K562 (cell line): ENCODE data around the gene KIF15. TPM values are rescaled to one million over a fixed set of nuclear protein-coding genes. Genes with fewer than 3 reads are reported as not detected.

Source experiments
- ATAC-seq: fragments of 200-7000 bp; cut with Tn5 transposase; 3 replicates; pipeline ENCODE4 v1.9.1; 2020; ENCODE audit warnings: moderate library complexity
- BruUV-seq: library from RNA; stranded (reverse); fragments of 400-500 nt; replicated peaks from 2 replicates; lab custom pipeline; 2021; lab: Mats Ljungman, UMichigan
- CTCF ChIA-PET: fragments of 300-600 bp; formaldehyde crosslinking; extraction: SDS; loops from one replicate; lab custom pipeline; 2021; ENCODE audit warnings: low intra/inter-chr PET ratio; lab: Yijun Ruan, JAX
- POLR2A ChIA-PET: fragments of 300-600, 350-650 bp; sonication (Branson Sonifier 250); formaldehyde crosslinking; extraction: SDS; loops from one replicate; lab custom pipeline; 2021; ENCODE audit warnings: antibody characterized with exemption, inconsistent platforms; lab: Yijun Ruan, JAX
- DNase-seq, 4 experiments: peaks; one replicate each; pipeline versions ENCODE4 v3.0.0 to v3.0.0-alpha.2; 2011 to 2018; ENCODE audit warnings: low spot score in 3 of 4, mixed read lengths in 3 of 4; ENCODE audit errors: extremely low read depth in 1 of 4
- FAIRE-seq: peaks from 2 replicates; lab custom pipeline; 2011; peaks lifted over from hg19 to GRCh38; lab: Jason Lieb, UNC
- H2AFZ ChIP-seq: 2 replicates; pipeline ENCODE4 v1.6.0; 2011; ENCODE audit warnings: low read depth, low read length, control low read depth, inconsistent platforms
- H3K27ac ChIP-seq: fragments of 200-600 bp; 3 replicates; pipeline ENCODE4 v1.8.0; 2011; ENCODE audit warnings: low read depth, mild to moderate bottlenecking, control low read depth, inconsistent platforms, low read length, moderate library complexity, mixed read lengths; ENCODE audit errors: extremely low read depth
- H3K27me3 ChIP-seq, 2 experiments: fragments of 300-600 bp in 1 of 2; 2 replicates in 1 of 2; 3 replicates in 1 of 2; pipeline versions ENCODE4 v1.6.0 to v1.8.0; 2011; ENCODE audit warnings: inconsistent platforms in 2 of 2, low read length in 2 of 2, mild to moderate bottlenecking in 1 of 2, mixed read lengths in 1 of 2, moderate library complexity in 1 of 2; ENCODE audit not compliant: control insufficient read depth in 2 of 2, insufficient read depth in 2 of 2
- H3K36me3 ChIP-seq: fragments of 300-600 bp; 3 replicates; pipeline ENCODE4 v1.8.0; 2011; ENCODE audit warnings: mild to moderate bottlenecking, low read length, inconsistent platforms; ENCODE audit not compliant: control insufficient read depth, insufficient read depth
- H3K4me1 ChIP-seq, 2 experiments: fragments of 200-600 bp in 1 of 2; replicated peaks in 1 of 2; 2 replicates in 1 of 2; 3 replicates in 1 of 2; pipeline versions ENCODE4 v1.5.1 to v1.8.0; 2011; ENCODE audit warnings: inconsistent platforms in 2 of 2, low read length in 2 of 2, mild to moderate bottlenecking in 1 of 2, mixed read lengths in 1 of 2, moderate library complexity in 1 of 2; ENCODE audit not compliant: control insufficient read depth in 2 of 2, insufficient read depth in 2 of 2
- H3K4me2 ChIP-seq: 2 replicates; pipeline ENCODE4 v1.6.1; 2011; ENCODE audit warnings: low read length, control low read depth, inconsistent platforms, mixed read lengths; ENCODE audit not compliant: insufficient read depth
- H3K4me3 ChIP-seq: fragments of 200-600 bp; sonication (generic), shearing (Covaris generic); 2 replicates; pipeline ENCODE4 v1.5.1; 2016; ENCODE audit warnings: control low read depth, inconsistent platforms
- H3K79me2 ChIP-seq: fragments of 200-600 bp; 3 replicates; pipeline ENCODE4 v1.8.0; 2011; ENCODE audit warnings: low read length, inconsistent platforms; ENCODE audit not compliant: control insufficient read depth, insufficient read depth
- H3K9ac ChIP-seq, 2 experiments: 2 replicates each; pipeline versions ENCODE4 v1.6.0 to v1.6.1; 2011; ENCODE audit warnings: low read depth in 2 of 2, low read length in 2 of 2, control low read depth in 1 of 2, inconsistent platforms in 1 of 2, mild to moderate bottlenecking in 1 of 2, mixed read lengths in 1 of 2; ENCODE audit not compliant: insufficient read depth in 1 of 2
- H3K9me1 ChIP-seq: one replicate; pipeline ENCODE4 v1.6.0; 2011; ENCODE audit warnings: inconsistent platforms, mild to moderate bottlenecking, low read length, moderate library complexity; ENCODE audit not compliant: control insufficient read depth, insufficient read depth
- H3K9me3 ChIP-seq: replicated peaks from 2 replicates; pipeline ENCODE4 v1.5.1; 2011; ENCODE audit warnings: low read depth, low read length, inconsistent platforms; ENCODE audit not compliant: control insufficient read depth, insufficient read depth
- H4K20me1 ChIP-seq: replicated peaks from 2 replicates; pipeline ENCODE4 v1.6.1; 2011; ENCODE audit warnings: low read length, inconsistent platforms, mixed read lengths; ENCODE audit not compliant: control insufficient read depth, insufficient read depth
- ARNT ChIP-seq, 2 experiments: fragments of 450-650 bp; IDR thresholded peaks; 2 replicates each; pipeline ENCODE4 v1.6.1; 2016; ENCODE audit warnings: mild to moderate bottlenecking in 1 of 2
- BACH1 ChIP-seq: fragments of 200-800 bp; sonication (Bioruptor generic); IDR thresholded peaks from 2 replicates; pipeline ENCODE4 v1.6.1; 2016; ENCODE audit warnings: missing genetic modification characterization, missing compliant biosample characterization
- CHD1 ChIP-seq: fragments of 200-600 bp; sonication (generic); IDR thresholded peaks from one replicate; pipeline ENCODE4 v1.6.1; 2012; ENCODE audit warnings: mild to moderate bottlenecking, moderate library complexity, low read length, inconsistent platforms
- FOXJ2 ChIP-seq: fragments of 200-800 bp; sonication (Bioruptor generic); IDR thresholded peaks from 2 replicates; pipeline ENCODE4 v1.6.1; 2016; ENCODE audit warnings: missing genetic modification characterization, missing compliant biosample characterization
- NCOA6 ChIP-seq: fragments of 450-650 bp; IDR thresholded peaks from 2 replicates; pipeline ENCODE4 v1.6.1; 2017; ENCODE audit warnings: mild to moderate bottlenecking
- PHF8 ChIP-seq: fragments of 200-600 bp; sonication (generic); IDR thresholded peaks from 2 replicates; pipeline ENCODE4 v1.6.1; 2012; ENCODE audit warnings: mixed run types, mild to moderate bottlenecking, inconsistent platforms, low read length, moderate library complexity, borderline replicate concordance
- RB1 ChIP-seq: fragments of 450-650 bp; IDR thresholded peaks from 2 replicates; pipeline ENCODE4 v1.6.1; 2017; ENCODE audit warnings: low read depth, mild to moderate bottlenecking
- STAT5B ChIP-seq: fragments of 250-450 bp; sonication (Bioruptor Pico); IDR thresholded peaks from 2 replicates; pipeline ENCODE4 v1.8.0; 2021; ENCODE audit warnings: mild to moderate bottlenecking, inconsistent platforms
- TAF9B ChIP-seq: fragments of 450-650 bp; IDR thresholded peaks from 2 replicates; pipeline ENCODE4 v1.6.1; 2018; ENCODE audit warnings: mild to moderate bottlenecking; ENCODE audit not compliant: partially characterized antibody
- WGBS: fragments of 100-300 bp; shearing (Covaris generic); methylation state at CpG from one replicate; pipeline ENCODE4 v1.1.6; 2016; ENCODE audit warnings: low coverage, mixed read lengths; ENCODE audit not compliant: insufficient coverage; ENCODE audit errors: missing lambda C conversion rate; 5-methylcytosine and 5-hydroxymethylcytosine counted together
- in situ Hi-C: fragments of 300-500 bp; cut with MboI; formaldehyde crosslinking; loops from 4 replicates; pipeline ENCODE4 v1.15.0; 2018; ENCODE audit warnings: inconsistent platforms, mixed read lengths
- intact Hi-C: fragments of 100-400 bp; cut with micrococcal nuclease; formaldehyde crosslinking; loops from 2 replicates; pipeline ENCODE4 v1.14.2; 2022
- polyA plus RNA-seq, 8 experiments: library from polyadenylated mRNA; depleted of rRNA in 4 of 8; stranded (reverse) in 5 of 8; unstranded in 3 of 8; fragments of >200 nt; fragmentation: Nextera tagmentation in 2 of 8; fragmentation: Illumina TruSeq in 1 of 8; extraction: Ambion mirVana in 2 of 8; extraction: Trizol in 1 of 8; gene quantifications; 2 replicates each; pipeline versions ENCODE4 v1.2.1 to v1.2.3, GENCODE V29; 2011 to 2014; ENCODE audit warnings: inconsistent platforms in 1 of 8, missing spikeins in 1 of 8
- total RNA-seq, 7 experiments: library from RNA; depleted of rRNA in 6 of 7; stranded (reverse); fragments of >200 nt in 6 of 7; fragmentation: Illumina TruSeq in 2 of 7; extraction: Trizol in 2 of 7; gene quantifications; 2 replicates each; pipeline versions ENCODE4 v1.2.1 to v1.2.3, GENCODE V29; 2011 to 2021; ENCODE audit warnings: low replicate concordance in 1 of 7

Gene KIF15
- total and polyA plus RNA-seq, 9 of the 15 experiments (the other 6 are each of a cell fraction or from before 2014, with no cell fraction given), result 9.0 to 45.9 (median 26.0) TPM

- peaks cover 81% of the 10 kb centered on the region for H3K36me3 ChIP-seq
- no peaks in the 10 kb centered on the region for H3K79me2 ChIP-seq
- no peak overlapping the region for H3K27ac ChIP-seq
- 100% methylated on average over 1 of the region's 1 CpG for WGBS
- H2AFZ ChIP-seq, result no peak overlapping the region
- no peak for DNase-seq
- no peak overlapping the region for H3K9ac ChIP-seq
- no peak for FAIRE-seq
- no TSS peak for BruUV-seq
- intact Hi-C loops, result no loop called here
- no peaks in the 10 kb centered on the region for H3K9me1 ChIP-seq
- in situ Hi-C loops, result no loop called here
- CTCF ChIA-PET, result interaction anchor here (0.7 kb wide), 1 partner anchor 27 kb away, joined by 3 read pairs; no protein-coding TSS in a partner anchor
- no peaks in the 10 kb centered on the region for H3K4me1 ChIP-seq
- no peak overlapping the region for H3K4me3 ChIP-seq
- ATAC-seq, result no peak
- H3K9me3 ChIP-seq, result no peaks in the 10 kb centered on the region; the same call in 1 of the 2 replicates
- no peaks in the 10 kb centered on the region for H3K27me3 ChIP-seq
- no peaks in the 10 kb centered on the region for H4K20me1 ChIP-seq
- H3K4me2 ChIP-seq, result no peak overlapping the region
- POLR2A ChIA-PET, result no interaction called here
- TF ChIP-seq TAF9B, result no peak
- TF ChIP-seq ARNT (IDR thresholded peaks at IDR 0.05), result no peak
- no peak for TF ChIP-seq BACH1 (tag)
- TF ChIP-seq RB1, result no peak
- TF ChIP-seq PHF8, result no peak
- TF ChIP-seq NCOA6, result no peak
- TF ChIP-seq STAT5B (CRISPR knock-in tag), result no peak
- TF ChIP-seq CHD1, result no peak
- TF ChIP-seq FOXJ2 (tag), result no peak
- TF ChIP-seq, all 486 proteins: peak for 0
Observed at GRCh38 chr3:44848634-44849033, 87.0 kb downstream of the KIF15 start.
